ENCODE results near the gene CHN1.

DNA sequence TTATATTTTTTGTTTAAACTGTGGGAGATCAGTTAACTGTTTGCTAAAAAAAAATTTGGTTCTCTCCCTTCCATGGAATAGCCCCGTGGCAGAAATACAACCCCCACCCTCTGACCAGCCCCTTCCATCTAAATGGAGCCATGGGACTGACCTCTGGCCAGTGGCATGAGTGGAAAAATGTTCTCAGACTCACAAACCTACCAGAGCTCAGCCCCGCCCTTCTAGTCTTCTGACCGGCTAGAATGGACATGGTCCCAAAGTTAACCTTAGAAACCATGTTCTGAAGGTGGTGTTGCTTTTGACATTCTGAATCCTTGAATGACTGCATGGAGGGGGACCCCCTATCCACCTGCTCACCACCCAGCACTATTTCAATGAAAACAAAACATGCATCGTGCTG lies 239.6 kb downstream of the CHN1 start:
- TF ChIP-seq, protein P1, sequence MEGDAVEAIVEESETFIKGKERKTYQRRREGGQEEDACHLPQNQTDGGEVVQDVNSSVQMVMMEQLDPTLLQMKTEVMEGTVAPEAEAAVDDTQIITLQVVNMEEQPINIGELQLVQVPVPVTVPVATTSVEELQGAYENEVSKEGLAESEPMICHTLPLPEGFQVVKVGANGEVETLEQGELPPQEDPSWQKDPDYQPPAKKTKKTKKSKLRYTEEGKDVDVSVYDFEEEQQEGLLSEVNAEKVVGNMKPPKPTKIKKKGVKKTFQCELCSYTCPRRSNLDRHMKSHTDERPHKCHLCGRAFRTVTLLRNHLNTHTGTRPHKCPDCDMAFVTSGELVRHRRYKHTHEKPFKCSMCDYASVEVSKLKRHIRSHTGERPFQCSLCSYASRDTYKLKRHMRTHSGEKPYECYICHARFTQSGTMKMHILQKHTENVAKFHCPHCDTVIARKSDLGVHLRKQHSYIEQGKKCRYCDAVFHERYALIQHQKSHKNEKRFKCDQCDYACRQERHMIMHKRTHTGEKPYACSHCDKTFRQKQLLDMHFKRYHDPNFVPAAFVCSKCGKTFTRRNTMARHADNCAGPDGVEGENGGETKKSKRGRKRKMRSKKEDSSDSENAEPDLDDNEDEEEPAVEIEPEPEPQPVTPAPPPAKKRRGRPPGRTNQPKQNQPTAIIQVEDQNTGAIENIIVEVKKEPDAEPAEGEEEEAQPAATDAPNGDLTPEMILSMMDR (IDR thresholded peaks at IDR 0.05; ENCODE audit: low read depth, low read length, poor library complexity, severe bottlenecking): no peak
- no peak for TF ChIP-seq EZH2phosphoT487 (IDR thresholded peaks at IDR 0.05; ENCODE audit: borderline replicate concordance, low read length)
